MM.1S (cell line): Measurements from ENCODE around the gene KCNA3.

Experiments
- CTCF ChIP-seq: fragments of 300-600 bp; sonication (generic); IDR thresholded peaks from 2 replicates; pipeline ENCODE4 v1.5.1; 2016; ENCODE audit warnings: antibody characterized with exemption, low read length, mixed read lengths
- EZH2phosphoT487 ChIP-seq: fragments of 300-600 bp; sonication (generic); IDR thresholded peaks from 2 replicates; pipeline ENCODE4 v1.6.1; 2018; ENCODE audit warnings: antibody characterized with exemption, low read length

- TF ChIP-seq CTCF (no peak), EZH2phosphoT487 (no peak)
Observed at GRCh38 chr1:110706621-110707020, 31.9 kb upstream of the KCNA3 start.
